Kidney glomerular epithelial cell (primary cell): ENCODE measurements around the gene SLC17A4.

Experiments used
- DNase-seq: peaks from one replicate; lab custom pipeline; 2025; lab: John Stamatoyannopoulos, UW

Gene SLC17A4

DNA sequence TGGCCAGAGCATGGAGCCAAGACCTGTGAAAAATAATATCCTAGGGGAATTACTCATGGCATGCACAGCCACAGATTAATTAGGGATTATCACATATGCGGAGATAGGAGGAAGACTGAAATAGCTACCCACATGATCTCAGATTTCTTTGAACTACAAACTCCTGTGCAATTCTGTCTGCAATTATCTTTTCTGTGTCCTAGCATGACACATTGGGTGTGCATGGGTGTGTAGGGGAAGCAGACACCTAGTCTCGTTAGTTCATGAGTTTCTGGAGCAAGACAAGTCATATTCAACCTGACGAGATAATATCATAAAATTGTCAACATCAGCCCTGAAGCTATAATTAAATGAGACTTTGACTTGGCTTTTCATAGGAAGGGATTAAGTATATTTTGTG, 3.6 kb upstream of the SLC17A4 start:
- DNase-seq, result no peak

DNA sequence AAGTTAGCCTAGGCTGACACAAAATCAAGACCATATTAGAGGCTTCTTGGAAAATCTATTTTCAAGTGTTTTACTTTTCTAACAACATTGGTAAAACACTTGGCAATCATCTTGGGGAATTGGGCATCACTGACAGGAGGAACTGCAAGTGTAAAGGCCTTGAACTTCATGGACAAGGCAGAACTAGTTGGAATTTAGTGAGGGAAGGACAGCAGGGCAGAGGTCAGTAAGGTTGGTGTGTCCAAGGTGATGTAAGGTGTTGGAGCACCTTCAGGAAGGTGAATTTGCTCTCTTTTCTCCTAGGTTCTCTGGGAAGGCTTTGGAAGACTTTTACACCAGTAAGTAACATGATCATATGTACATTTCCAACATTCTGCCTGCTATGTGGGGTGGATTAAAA, 1.5 kb upstream of the SLC17A4 start:
- DNase-seq, result no peak

DNA sequence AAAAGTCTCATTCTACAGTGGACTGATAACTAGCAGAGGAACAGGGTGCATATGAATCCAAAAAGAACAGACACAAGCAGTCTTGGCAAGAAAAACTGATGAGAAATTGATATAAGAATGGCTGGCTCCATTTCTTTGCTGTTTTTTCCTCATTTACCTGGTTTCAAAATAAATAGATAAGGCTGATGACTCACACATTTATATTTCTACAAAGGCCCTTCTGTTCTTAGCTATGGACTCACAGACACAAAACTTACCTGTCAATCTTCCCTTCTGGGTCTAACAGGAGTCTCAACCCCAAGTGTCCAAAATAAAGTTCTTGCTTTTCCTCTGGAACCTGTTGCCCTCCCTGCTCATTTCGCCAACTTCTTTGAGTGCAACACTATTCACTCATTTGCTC, 941 bp downstream of the SLC17A4 start:
- DNase-seq, result no peak

DNA sequence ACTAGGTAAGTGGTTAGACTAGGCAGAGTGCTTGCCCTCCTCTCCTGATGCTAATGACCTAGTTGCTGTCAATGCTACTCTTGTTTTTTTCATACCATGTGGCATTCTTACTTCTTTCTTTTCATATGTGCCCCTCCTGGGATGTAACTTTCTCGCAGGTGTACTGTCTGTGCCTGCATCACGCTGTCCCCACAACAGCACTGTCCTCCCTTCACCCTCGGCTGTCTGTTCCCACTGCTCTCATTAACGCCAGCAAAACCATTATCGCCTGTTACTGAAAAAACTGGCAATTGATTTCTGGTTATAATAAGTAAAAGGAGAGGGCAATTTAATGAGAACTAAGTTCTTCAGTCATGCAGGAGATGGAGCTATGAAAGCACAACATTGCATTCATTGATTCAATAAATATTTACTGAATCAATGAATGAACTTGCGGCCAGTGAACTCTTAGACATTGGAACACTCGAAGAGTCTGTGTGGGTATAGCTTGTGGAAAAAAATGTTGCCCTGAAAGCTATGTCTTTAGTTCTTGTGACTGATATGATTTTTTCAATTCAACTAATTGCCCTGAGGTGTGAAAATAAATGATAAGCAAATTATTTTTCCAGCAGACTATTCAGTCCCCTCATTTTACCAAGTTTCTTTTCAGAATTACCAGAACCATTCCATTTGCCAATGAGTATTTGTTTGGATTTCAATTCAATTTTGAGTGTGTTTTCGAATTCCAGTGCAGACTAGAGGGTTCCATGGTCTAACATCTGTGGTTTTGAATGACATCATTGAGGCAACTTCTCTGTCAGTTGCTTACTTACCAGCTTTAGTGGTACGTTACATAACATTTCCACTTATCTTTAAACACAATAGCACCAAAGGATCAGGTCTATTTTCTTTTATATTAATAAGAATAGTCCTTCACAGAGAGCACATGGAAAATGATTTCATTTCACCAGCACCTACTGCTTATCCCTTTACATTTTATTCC, 2.1 kb downstream of the SLC17A4 start:
- DNase-seq, result no peak

DNA sequence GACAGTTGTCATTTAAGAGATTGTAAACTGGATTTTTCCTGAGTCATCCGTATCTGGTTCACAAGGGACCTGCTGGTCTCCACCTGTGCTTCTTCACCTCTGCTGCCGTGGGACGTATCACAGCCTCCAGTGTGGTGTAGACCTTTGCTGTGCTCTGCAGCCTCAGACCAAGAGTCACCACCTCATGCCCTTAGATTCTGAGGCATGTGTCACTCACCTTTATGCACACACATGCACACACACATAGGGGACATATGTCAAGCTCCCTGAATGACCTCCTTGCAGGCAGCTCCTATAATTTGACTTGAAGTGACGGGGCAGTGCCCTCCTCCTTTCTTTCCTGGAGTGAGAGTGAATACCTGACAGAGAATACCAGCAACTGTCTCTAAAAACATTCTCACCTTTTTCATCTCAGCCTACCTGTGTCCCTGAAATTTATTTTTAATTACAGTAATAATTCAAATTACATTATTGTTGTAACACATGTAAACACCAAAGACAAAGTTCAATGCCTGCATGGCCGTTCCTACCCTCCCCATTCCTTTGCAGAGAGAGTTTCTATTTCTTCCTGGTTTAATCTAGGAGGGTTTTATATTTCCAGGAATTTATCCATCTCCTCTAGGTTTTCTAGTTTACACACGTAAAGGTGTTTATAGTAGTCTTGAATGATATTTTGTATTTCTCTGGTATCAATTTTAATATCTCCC, 3.5 kb downstream of the SLC17A4 start:
- no peak for DNase-seq

DNA sequence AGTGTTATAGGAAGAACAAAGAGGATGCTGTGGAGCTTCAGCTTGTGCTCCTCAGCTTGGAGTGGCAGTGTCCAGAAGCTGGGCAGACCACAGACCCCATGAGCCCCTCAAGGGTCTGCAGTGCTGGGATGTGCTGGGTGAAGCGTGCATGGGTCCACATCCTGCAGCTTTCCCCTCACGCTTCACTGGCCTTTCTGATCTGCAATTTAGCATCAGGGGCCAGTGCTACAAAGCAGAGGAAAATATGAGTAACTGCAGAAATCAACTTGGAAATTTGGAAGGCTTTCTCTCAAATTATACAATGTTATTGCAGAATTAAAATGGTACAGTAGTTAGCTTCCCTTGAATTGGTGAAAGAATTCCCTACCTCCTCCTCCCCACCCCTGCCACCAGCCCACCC, 10.1 kb downstream of the SLC17A4 start:
- no peak for DNase-seq

DNA sequence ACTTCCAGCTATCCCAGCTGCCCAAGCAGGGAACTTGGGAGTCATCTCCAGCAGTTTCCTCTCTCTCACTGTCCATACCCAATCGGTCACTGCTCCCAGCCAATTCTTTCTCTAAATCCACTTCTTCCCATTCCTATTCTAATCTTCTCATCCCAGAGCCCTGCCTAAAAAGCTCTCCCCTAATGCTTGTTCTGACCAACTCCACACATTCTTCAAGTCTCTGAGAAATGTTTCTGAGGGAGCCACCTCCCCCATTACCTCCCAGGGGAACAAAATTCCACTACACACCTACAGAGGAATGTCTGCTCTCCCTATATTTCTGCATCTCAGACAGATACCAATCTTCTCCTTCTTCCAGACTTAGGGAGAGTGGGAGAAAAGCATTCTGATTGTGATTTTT, 14.0 kb downstream of the SLC17A4 start:
- no peak for DNase-seq

DNA sequence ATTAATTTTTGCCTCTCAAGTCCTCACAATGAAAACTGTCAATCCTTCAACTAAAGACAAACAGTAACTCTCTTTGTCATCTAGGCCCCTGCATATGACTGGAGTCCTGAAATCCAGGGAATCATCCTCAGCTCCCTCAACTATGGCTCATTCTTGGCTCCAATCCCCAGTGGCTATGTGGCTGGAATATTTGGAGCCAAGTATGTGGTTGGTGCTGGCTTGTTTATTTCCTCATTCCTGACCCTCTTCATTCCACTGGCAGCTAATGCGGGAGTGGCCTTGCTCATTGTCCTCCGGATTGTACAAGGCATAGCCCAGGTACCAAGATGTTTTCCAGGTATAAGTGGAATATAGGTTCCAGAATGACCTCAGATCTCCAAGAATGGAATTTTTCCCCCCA, 15.4 kb downstream of the SLC17A4 start:
- peak; percentile 63 for DNase-seq

DNA sequence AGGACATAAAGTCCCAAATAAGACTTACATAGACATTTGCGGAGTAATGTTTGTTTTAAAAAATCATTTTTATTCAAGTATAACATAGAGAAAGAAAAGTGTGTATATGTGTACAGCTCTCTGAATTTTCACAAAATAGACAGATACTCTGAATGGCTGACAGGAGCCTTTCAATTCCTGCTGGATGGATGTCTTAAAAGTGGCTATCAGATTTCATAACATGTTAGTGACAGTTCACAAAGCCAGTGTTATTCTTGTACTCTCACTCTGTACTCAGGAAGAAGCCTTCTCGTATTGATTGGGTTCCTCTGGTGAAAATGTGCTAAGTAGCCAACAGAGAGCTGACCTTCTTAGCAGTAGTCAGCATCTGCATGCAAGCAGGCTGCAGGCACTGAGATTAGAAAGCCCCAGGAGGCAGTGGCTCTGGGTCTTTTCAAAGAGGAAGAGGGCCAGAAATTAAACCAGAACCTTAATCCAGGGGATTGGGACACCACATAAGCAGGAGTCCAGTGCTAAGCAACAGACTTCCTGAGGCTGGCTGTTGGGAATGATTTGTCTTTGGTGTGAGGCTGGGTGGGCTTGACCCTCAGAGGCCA, 19.7 kb downstream of the SLC17A4 start:
- DNase-seq, result no peak

DNA sequence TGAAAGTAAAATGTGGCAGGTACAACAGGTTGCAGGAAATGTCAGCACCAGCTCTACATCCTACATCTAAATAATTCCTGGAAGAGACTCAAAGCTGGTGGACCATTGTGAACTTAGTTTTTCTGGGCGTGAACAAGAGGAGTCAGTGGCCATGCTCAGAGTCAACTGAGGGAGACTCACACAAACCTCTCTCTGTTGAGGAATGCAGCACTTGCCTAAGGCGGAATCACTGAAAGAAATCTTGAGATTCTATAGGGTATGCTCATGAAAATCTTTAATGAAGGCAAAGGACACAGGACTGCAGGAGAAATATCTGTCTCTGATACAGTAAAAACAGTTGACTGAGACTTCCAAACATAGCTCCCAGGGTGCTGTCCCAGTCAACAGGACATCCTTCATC, 22.5 kb downstream of the SLC17A4 start:
- no peak for DNase-seq

DNA sequence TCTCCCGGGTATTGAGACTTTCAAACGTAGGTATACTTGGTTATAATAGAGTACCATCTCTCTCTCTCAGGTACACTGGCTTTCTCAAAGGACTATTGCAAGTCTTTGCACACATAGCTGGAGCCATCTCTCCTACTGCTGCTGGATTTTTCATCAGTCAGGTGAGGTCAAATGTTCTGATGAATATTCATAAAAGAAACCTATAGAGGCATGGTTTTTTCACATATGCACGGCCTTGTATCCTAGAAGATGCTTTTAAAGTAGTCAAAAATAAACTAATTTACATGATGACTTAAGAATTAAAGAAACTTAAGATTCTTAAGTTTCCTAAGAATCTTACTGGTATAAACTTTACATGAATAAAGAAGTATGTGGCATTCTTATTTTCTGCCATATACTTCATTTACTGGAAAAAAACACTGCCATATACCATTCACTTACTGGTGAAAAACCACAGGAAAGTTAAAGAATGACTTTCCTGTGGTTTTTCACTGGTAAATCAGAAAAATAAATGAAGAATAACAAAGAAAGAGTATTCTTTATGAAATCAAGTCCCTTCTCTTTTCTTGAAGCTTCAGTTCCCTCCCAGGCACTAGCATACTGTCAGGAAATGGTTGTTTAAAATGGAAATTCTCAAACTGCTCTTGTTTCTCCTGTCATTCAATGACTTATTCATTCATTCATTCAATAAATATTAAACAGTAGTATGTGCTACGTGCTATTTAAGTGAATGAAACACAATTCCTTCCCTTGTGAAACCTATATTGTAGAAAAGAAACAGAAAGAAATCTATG, 23.5 kb downstream of the SLC17A4 start:
- DNase-seq, result no peak

DNA sequence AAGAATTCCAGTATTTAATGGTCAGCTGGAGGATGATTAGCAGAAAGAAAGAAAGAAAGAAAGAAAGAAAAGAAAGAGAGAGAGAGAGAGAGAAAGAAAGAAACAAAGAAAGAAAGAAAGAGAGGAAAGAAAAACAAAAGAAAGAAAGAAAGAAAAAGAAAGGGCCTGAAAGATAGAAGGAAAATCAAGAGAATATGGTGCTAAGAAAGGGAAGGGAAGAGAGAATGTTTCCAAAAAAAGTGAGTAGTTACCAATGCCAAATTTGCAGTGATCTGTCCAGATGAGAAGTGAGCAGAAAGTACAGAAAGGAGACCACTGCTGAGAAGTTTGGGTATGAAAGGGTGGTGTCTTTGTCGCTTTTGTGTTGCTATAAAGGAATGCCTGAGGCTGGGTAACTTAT, 26.6 kb downstream of the SLC17A4 start:
- DNase-seq, result no peak

DNA sequence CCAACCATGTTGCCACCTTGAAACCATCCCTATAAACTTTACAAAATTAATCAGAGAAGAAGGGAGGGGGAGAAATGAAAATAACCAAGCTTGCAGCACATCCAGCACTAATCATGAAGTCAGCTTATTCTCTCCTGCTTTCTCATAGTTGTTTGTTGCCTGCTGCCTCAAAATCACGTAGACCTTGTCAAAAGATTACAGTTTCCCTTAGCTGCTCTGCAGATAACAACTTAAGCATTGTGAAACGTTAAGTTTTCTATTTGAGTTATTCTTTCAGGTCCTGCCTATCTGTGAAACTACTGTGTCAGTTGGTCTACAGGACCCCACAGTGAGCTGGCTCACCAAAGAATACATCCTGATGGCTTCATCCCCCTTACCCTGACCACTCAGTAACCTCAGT, 32.9 kb downstream of the SLC17A4 start:
- no peak for DNase-seq

DNA sequence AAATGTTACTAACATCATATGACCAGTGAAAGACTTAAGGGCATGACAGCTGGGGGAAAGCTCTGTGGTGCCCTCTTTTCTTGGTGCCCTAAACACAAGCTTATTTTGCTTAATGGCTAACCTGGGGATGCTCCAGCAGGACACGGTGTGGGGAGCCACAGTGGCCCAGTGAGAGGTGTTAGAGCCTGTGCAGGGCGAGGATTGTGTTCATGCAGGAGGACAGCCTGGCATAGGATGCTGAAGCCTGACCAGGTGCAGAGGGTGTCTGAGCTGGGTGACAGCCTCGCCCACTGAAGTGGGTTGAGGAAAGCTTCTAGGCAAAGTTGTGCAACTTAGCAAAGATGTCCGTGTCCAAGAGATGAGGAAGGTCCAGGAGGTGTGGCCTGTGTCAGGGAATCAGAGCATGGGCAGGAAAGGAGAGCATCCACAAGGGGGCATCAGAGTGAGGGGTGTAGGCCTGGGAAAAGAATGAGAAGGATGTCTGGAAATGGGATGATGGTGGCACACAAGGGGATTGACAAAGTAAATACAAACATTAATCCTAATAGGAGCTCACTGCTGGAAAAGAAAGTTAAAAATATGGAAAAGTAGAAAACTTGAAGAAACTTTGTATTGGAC, 33.9 kb downstream of the SLC17A4 start:
- peak; percentile 33 for DNase-seq

DNA sequence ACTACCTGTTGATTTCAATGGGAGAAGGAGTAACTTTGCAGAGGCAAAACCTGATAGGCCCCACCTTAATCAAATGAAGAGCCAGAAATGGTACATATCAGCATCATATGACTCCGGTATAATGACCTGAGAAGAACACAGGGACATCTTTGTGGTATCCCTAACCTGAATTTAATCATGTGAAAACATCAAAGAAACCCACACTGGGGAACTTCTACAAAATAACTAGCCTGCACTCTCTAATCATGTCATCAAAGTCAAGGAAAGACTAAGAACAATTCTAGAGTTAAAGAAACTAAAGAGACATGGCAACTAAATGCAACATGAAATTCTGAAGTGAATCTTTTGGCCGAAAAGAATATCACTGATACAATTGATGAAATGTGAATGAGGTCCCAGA, 34.9 kb downstream of the SLC17A4 start:
- no peak for DNase-seq

DNA sequence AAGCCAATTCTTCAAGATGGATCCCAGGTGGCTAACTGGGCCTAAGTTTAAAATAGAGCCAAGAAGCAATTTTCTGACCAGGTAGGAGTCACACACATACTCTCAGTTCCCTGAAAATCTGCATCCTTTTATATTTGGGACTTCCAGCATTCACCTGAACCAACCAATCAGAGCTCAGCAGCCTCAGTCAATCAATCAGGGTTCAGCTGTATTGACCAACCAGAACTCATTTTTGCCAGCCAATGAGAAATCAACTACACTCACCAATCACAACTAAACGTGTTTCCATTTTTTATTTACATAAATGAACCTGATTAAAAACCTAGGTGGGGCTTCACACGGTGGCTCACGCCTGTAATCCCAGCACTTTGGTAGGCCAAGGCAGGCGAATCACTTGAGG, 37.5 kb downstream of the SLC17A4 start:
- DNase-seq, result no peak

DNA sequence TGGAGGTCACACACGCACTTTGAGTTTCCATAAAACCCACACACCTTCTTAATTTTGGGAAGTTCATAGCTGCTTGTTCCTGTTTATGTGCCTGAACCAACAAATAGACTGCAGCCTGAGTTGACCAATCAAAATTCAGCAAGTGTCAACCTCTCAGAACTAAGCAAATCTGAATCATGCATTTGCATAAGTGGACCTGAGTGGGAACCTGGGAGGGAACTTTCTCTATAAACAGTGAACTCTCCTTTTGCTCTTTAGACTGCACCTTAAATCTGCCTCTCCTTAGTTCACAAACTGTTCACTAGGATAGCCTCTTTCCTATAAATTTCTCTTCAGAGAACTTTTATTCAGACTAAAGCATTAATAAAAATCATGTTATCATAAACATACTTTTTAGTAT, 39.4 kb downstream of the SLC17A4 start:
- DNase-seq, result no peak

DNA sequence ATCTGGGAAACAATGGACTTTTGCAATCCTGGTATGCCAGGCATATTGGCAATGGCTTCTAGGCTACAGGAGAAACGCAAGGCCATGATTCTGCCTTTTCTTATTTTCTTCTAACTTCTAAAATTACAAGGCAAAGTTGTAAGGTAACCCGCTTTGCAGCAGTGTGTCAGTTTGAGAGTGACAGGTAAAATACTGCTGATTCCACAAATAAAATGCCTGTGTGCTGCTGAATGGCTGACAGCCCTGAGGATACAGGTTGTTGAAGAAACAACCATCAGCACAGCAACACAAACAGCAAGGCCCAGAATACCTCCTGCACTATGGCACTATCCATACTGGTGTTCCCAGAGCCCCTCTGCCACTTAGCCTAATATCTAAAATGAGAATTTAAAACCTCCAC, 40.2 kb downstream of the SLC17A4 start:
- DNase-seq, result no peak

DNA sequence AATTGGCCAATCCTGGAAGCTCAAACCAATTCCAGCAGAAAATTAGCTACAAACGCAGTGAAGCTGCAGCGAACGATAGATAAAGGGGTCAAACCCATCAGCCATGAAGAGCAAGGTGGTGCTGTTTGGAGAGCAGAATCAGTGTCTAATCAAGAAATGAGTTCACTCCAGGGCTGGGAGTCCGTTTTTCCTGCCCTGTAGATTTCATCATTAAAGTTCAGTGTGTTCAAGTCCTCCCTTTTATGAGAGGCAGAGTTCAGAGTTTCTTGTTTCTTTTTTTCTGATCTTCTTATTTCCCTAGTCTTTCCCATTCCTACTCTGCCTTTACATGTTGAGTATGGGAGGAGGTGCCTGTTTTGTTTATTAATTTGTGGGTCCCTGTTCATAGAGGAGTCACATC, 46.9 kb downstream of the SLC17A4 start:
- no peak for DNase-seq

DNA sequence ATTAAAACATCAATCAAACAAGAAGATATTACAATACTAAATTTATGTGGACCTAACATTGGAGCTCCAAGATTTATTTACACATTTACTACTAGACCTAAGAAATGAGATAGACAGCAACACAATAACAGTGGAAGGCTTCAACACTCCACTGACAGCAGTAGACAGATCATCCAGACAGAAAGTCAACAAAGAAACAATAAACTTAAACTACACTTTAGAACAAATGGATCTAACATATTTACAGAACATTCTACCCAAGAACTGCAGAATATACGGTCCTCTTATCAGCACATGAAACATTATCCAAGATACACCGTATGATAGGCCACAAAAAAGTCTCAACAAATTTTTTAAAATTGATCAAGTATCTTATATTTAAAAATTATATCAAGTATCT, 50.3 kb downstream of the SLC17A4 start:
- DNase-seq, result no peak

DNA sequence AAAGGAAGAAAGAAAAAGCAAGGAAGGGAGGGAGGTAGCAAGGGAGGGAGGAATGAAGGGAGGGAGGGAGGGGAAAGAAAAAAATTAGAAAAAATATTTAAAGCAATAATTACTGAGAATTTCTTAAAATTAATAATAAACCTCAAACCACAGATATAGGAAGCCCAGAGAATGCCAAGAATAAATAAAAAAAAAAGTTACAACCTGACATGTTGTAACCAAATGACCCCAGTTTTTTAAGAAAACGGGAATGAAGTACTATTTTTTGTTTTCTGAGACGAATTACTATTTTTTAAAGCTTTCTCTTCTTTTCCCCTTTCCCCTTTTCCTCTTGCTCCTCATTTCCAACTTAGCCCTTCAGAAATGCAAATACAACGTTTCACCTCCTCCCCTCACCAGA, 60.7 kb downstream of the SLC17A4 start:
- DNase-seq, result no peak

DNA sequence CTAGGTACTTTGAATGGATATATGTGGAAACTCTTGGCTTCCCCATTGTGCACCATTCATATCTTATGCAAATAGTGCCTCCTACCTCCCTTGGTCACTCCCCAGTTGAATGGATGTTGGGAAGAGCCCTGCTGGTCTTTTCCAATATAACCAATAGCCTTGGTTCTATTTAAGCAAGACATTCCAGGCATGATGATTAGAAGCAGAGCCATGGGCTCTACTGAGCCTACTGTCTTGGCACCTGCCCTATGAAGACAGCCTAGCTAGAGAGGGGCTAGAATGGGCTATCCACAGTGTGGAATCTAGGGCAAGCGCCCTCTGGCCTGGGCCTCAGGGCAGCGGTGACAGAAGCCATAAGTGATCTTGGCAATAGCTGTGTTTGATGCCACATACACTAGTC, 61.7 kb downstream of the SLC17A4 start:
- DNase-seq, result no peak
